Stimulated activated memory B cell treated with anti-CD40 and anti-IgM and Interleukin-4, amounts not matched to agents 10 μg/mL and 1 μg/mL and 100 μg/mL, for 72 hours (primary cell): ENCODE results near the gene RAPGEFL1.
"Not testable (repeated sequence)": the region's sequence is repeated elsewhere in the genome, so short reads cannot be mapped to it uniquely, and the experiment has no call there.

Source experiments
- ATAC-seq: fragments of 150-1000 bp; cut with Tn5 transposase; 2 replicates; pipeline ENCODE4 v1.10.0; 2021
- H3K27ac Mint-ChIP-seq: one replicate; pipeline ENCODE4 v1.8.0; 2022; ENCODE audit warnings: mild to moderate bottlenecking, mixed read lengths
- H3K27me3 Mint-ChIP-seq: one replicate; pipeline ENCODE4 v1.8.0; 2022; ENCODE audit warnings: mixed read lengths
- H3K36me3 Mint-ChIP-seq: one replicate; pipeline ENCODE4 v1.8.0; 2022; ENCODE audit warnings: mixed read lengths
- H3K4me1 Mint-ChIP-seq: one replicate; pipeline ENCODE4 v1.8.0; 2022; ENCODE audit warnings: mixed read lengths
- H3K4me3 Mint-ChIP-seq: one replicate; pipeline ENCODE4 v1.8.0; 2022; ENCODE audit warnings: mild to moderate bottlenecking, moderate library complexity, mixed read lengths
- H3K9me3 Mint-ChIP-seq: one replicate; pipeline ENCODE4 v1.8.0; 2022; ENCODE audit warnings: mixed read lengths

The RAPGEFL1 gene

GRCh38 chr17:40187238-40187637 lies 10.0 kb downstream of the RAPGEFL1 start:
- no peak for ATAC-seq
- Mint-ChIP-seq H3K4me3 (no peak overlapping the region), H3K9me3 (no peaks in the 10 kb centered on the region), H3K36me3 (no peaks in the 10 kb centered on the region), H3K4me1 (peaks cover 6% of the 10 kb centered on the region), H3K27ac (no peak overlapping the region), H3K27me3 (no peaks in the 10 kb centered on the region)

DNA sequence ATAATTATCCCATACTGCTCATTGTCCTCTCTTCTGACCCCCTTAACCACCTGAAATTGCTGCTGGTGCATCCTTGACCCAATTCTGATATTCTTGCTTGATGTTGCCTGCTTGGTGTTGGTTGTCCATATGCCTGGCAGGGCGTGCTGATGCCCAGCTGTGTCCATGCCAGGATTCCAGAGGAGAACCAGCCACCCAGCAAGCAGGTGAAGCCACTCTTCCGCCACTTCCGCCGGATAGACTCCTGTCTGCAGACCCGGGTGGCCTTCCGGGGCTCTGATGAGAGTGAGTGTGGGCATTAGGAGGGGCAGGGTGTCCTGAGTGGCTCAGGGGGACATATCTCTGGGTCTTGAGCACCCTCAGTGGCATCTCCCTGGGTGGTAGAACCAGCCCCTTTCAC lies 11.4 kb downstream of the RAPGEFL1 start:
- no peaks in the 10 kb centered on the region for H3K27me3 Mint-ChIP-seq
- no peak overlapping the region for H3K27ac Mint-ChIP-seq
- no peak overlapping the region for H3K4me3 Mint-ChIP-seq
- H3K9me3 Mint-ChIP-seq: no peaks in the 10 kb centered on the region
- H3K4me1 Mint-ChIP-seq: peaks cover 6% of the 10 kb centered on the region
- peaks cover 1% of the 10 kb centered on the region for H3K36me3 Mint-ChIP-seq
- no peak for ATAC-seq

GRCh38 chr17:40190197-40191021 lies 13.1 kb downstream of the RAPGEFL1 start:
- ATAC-seq: no peak
- H3K4me1 Mint-ChIP-seq: peaks cover 6% of the 10 kb centered on the region
- peak overlapping the region; percentile 55 for H3K4me3 Mint-ChIP-seq
- peaks cover 6% of the 10 kb centered on the region for H3K36me3 Mint-ChIP-seq
- no peaks in the 10 kb centered on the region for H3K9me3 Mint-ChIP-seq
- no peak overlapping the region for H3K27ac Mint-ChIP-seq
- no peaks in the 10 kb centered on the region for H3K27me3 Mint-ChIP-seq

GRCh38 chr17:40191237-40192208 lies 14.3 kb downstream of the RAPGEFL1 start:
- Mint-ChIP-seq H3K27me3 (no peaks in the 10 kb centered on the region), H3K4me3 (peak overlapping the region; percentile 91), H3K36me3 (peaks cover 6% of the 10 kb centered on the region), H3K4me1 (peaks cover 6% of the 10 kb centered on the region), H3K9me3 (no peaks in the 10 kb centered on the region), H3K27ac (peak overlapping the region; percentile 78)
- ATAC-seq: peak; percentile 89

DNA sequence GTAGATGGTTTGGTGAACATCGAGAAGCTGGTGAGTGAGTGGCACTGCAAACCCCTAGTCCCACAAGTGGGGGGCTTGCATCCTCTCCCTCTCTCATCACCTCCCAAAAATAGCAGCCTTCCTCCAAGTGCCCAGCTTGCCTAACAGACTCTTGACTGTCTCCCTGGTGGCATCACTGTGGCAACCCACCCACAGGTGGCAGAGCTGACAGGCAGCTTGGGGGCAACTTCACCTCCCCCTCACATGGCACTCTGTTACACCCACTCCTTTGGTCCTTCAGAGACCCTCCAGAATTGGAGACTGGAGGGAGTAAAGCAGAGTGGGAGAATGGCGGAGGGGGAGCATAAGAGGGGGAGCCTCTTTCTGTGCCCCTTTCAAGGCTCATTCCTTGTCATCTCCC lies 15.7 kb downstream of the RAPGEFL1 start:
- no peak overlapping the region for H3K27ac Mint-ChIP-seq
- no peak for ATAC-seq
- peaks cover 6% of the 10 kb centered on the region for H3K36me3 Mint-ChIP-seq
- H3K9me3 Mint-ChIP-seq: no peaks in the 10 kb centered on the region
- no peak overlapping the region for H3K4me3 Mint-ChIP-seq
- peaks cover 6% of the 10 kb centered on the region for H3K4me1 Mint-ChIP-seq
- H3K27me3 Mint-ChIP-seq: peaks cover 9% of the 10 kb centered on the region

GRCh38 chr17:40194821-40195220 lies 17.6 kb downstream of the RAPGEFL1 start:
- peaks cover 6% of the 10 kb centered on the region for H3K36me3 Mint-ChIP-seq
- H3K27ac Mint-ChIP-seq: no peak overlapping the region
- no peak for ATAC-seq
- H3K9me3 Mint-ChIP-seq: no peaks in the 10 kb centered on the region
- peaks cover 6% of the 10 kb centered on the region for H3K4me1 Mint-ChIP-seq
- H3K4me3 Mint-ChIP-seq: no peak overlapping the region
- H3K27me3 Mint-ChIP-seq: peaks cover 9% of the 10 kb centered on the region

GRCh38 chr17:40197550-40197949 lies 20.3 kb downstream of the RAPGEFL1 start:
- no peaks in the 10 kb centered on the region for H3K4me1 Mint-ChIP-seq
- H3K4me3 Mint-ChIP-seq: no peak overlapping the region
- peaks cover 6% of the 10 kb centered on the region for H3K36me3 Mint-ChIP-seq
- no peak overlapping the region for H3K27ac Mint-ChIP-seq
- no peak for ATAC-seq
- H3K9me3 Mint-ChIP-seq: no peaks in the 10 kb centered on the region
- peaks cover 9% of the 10 kb centered on the region for H3K27me3 Mint-ChIP-seq

- H3K36me3 Mint-ChIP-seq, ATAC-seq, H3K27me3 Mint-ChIP-seq, H3K27ac Mint-ChIP-seq, H3K9me3 Mint-ChIP-seq, H3K4me3 Mint-ChIP-seq, H3K4me1 Mint-ChIP-seq: not testable (repeated sequence)
Observed at GRCh38 chr17:40197965-40198456, 20.7 kb downstream of the RAPGEFL1 start.

GRCh38 chr17:40198576-40198975 lies 21.3 kb downstream of the RAPGEFL1 start:
- Mint-ChIP-seq H3K27ac (no peak overlapping the region), H3K36me3 (peaks cover 5% of the 10 kb centered on the region), H3K4me3 (no peak overlapping the region), H3K9me3 (no peaks in the 10 kb centered on the region), H3K4me1 (no peaks in the 10 kb centered on the region), H3K27me3 (peaks cover 9% of the 10 kb centered on the region)
- no peak for ATAC-seq

DNA sequence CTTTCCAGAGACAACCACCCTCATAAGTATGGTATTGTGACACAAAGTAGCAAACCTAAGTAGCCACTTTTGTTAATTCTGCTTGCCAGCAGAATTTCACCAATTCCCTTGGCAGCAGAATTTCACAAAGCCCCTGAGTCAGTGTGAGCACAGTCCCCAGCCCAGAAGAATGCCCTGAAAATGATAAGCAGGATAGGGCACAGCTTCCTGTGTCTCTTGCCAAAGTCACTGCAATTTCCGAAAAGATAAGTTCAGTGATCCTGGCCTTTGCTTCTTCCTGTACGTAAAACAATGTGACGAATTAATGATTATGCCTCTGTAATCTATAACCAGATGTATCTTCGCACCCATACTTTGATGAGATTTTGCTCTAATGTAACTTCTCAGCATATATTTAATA lies 25.9 kb downstream of the RAPGEFL1 start:
- Mint-ChIP-seq H3K27ac (no peak overlapping the region), H3K36me3 (no peaks in the 10 kb centered on the region), H3K9me3 (no peaks in the 10 kb centered on the region), H3K4me3 (no peak overlapping the region), H3K27me3 (no peaks in the 10 kb centered on the region), H3K4me1 (no peaks in the 10 kb centered on the region)
- ATAC-seq: no peak

DNA sequence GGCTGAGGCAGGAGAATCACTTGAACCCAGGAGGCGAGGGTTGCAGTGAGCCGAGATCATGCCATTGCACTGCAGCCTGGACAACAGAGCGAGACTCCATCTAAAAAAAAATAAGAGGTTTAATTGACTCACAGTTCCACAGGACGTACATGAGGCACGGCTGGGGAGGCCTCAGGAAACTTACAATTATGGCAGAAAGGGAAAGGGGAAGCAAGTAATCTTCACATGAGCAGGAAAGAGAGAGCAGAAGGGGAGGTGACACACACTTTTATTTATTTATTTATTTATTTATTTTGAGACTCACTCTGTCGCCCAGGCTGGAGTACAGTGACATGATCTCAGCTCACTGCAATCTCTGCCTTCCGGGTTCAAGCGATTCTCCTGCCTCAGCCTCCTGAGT lies 28.9 kb downstream of the RAPGEFL1 start:
- not testable (repeated sequence) for H3K4me1 Mint-ChIP-seq, ATAC-seq, H3K36me3 Mint-ChIP-seq, H3K27me3 Mint-ChIP-seq, H3K9me3 Mint-ChIP-seq, H3K27ac Mint-ChIP-seq, H3K4me3 Mint-ChIP-seq

DNA sequence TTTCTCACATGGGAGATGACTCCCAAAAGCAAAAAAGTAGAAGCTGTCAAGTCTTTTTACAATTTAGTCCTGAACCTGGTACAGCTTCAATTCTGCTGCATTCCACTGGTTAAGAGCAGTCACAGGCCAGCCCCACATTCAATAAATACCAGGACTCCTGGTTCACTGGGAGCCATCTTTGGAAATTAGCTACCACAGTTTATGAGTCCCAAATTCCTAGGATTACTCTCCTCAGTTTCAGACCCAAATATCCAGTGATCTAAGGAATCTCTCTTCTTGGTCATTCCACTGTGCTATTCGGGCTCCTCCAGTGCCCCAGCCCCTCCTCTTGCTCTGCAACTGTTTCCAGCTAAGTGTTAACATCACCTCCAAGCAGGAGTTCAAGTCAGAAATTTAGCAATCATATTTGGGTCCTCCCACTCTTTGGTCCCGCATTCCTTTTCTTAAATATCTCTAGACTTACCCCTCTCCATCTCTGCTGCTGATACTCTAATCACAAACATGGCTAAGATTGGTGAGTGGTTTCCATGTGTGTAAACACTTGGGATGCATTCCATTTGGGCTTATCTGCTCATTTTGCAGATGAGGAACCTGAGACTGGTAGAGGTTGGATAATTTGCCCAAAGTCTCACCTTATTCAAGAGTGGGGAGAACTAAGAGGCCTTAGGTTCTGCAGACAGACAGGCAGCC lies 32.3 kb downstream of the RAPGEFL1 start:
- no peak overlapping the region for H3K27ac Mint-ChIP-seq

GRCh38 chr17:40213914-40214313 lies 36.6 kb downstream of the RAPGEFL1 start:
- not testable (repeated sequence) for H3K27ac Mint-ChIP-seq, H3K27me3 Mint-ChIP-seq, ATAC-seq, H3K4me3 Mint-ChIP-seq, H3K9me3 Mint-ChIP-seq, H3K36me3 Mint-ChIP-seq
- peaks cover 13% of the 10 kb centered on the region for H3K4me1 Mint-ChIP-seq

More for the DNA sequence above, 32.3 kb downstream of the RAPGEFL1 start:
- Mint-ChIP-seq H3K36me3 (no peaks in the 10 kb centered on the region), H3K4me3 (no peak overlapping the region), H3K27me3 (no peaks in the 10 kb centered on the region), H3K9me3 (no peaks in the 10 kb centered on the region), H3K4me1 (no peaks in the 10 kb centered on the region)
- no peak for ATAC-seq

DNA sequence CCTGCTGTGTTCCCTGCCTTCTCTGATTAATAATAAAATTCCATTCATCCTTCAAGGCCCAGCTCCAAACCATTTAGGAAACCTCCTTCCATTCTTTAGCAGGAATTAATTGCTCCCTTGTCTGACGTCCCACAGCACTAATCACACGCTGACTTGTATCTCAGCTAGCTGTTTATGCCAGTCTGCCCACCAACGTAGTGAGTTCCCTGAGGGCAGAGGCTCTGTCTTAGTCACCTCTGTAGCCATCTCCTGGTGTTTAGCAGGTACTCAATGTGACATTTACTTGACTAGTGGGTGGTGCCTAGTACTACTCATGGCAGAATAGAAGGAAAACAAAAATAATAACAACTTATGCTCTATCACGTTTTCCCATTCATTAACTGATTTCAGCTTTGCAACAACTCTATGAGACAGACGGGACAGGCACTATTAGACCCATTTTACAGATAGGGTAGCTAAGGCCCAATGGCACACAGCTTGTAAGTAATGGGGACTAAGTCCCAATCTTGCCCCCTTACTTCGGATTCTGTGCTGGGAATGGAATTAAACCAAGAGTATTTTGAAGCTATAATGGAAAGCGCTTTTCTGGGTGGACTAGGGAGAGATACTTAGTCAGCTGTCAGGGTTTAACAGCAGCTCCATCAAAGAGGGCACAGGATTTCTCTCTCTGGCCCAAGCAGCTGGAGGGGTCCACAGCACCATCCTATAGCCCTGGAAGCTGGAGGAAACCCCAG lies 40.9 kb downstream of the RAPGEFL1 start:
- Mint-ChIP-seq H3K27me3 (no peaks in the 10 kb centered on the region), H3K27ac (peak overlapping the region; percentile 94), H3K9me3 (no peaks in the 10 kb centered on the region), H3K4me1 (peaks cover 34% of the 10 kb centered on the region), H3K36me3 (peaks cover 2% of the 10 kb centered on the region), H3K4me3 (peak overlapping the region; percentile 87)
- no peak for ATAC-seq
